ENCODE data around the gene ZNF648.
"Not testable (repeated sequence)": the region's sequence is repeated elsewhere in the genome, so short reads cannot be mapped to it uniquely, and the experiment has no call there.

Gene ZNF648

DNA sequence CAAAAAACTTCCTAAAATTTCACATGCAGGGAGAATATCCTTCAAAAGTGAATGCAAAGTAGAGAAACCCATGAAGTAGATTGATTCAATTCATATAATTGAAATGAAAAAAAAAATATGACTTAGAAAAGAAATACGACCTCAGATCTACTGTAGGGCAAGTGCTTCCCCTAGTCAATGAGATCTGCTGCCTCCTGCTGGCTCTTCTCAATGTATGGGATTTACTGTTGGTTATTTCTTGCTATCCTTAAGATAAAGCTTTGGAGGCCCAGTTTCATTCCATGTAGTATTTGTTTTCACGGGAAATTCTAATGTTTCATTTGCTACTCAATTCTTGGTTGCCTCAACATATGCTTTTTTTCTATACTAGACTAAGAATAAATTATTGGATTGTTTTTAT lies 46.2 kb downstream of the ZNF648 start:
- DNase-seq = no peak

DNA sequence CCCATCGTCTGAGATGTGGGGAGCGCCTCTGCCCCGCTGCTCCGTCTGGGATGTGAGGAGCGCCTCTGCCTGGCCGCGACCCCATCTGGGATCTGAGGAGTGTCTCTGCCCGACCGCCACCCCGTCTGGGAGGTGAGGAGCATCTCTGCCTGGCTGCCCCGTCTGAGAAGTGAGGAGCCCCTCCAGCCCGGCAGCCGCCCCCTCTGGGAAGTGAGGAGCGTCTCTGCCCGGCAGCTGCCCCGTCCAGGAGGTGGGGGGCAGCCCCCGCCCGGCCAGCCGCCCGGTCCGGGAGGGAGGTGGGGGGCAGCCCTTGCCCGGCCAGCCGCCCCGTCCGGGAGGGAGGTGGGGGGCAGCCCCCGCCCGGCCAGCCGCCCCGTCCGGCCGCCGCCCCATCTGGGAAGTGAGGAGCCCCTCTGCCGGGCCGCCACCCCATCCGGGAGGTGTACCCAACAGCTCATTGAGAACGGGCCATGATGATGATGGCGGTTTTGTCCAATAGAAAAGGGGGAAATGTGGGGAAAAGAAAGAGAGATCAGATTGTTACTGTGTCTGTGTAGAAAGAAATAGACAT lies 50.6 kb downstream of the ZNF648 start:
- not testable (repeated sequence) for DNase-seq

DNA sequence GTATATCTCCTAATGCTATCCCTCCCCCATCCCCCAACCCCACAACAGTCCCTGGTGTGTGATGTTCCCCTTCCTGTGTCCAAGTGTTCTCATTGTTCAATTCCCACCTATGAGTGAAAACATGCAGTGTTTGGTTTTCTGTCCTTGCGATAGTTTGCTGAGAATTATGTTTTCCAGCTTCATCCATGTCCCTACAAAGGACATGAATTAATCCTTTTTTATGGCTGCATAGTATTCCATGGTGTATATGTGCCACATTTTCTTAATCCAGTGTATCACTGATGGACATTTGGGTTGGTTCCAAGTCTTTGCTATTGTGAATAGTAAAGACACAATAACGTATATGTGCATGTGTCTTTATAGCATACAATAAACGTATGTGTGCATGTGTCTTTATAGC lies 56.1 kb downstream of the ZNF648 start:
- not testable (repeated sequence) for DNase-seq

DNA sequence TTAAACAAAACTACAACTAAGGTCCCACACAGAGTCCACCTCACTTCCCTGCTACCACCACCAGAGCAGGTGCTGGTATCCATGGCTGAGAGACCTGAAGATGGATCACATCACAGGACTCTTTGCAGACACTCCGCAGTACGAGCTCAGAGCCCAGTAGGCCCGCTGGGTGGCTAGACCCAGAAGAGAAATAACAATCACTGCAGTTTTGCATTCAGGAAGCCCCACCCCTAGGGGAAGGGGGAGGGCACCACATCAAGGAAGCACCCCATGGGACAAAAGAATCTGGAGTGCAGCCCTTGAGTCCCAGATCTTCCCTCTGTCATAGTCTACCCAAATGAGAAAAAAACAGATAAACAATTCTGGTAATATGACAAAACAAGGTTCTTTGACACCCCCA lies 56.9 kb downstream of the ZNF648 start:
- DNase-seq = no peak
